ENCODE data around the gene NFKBIB.

DNA sequence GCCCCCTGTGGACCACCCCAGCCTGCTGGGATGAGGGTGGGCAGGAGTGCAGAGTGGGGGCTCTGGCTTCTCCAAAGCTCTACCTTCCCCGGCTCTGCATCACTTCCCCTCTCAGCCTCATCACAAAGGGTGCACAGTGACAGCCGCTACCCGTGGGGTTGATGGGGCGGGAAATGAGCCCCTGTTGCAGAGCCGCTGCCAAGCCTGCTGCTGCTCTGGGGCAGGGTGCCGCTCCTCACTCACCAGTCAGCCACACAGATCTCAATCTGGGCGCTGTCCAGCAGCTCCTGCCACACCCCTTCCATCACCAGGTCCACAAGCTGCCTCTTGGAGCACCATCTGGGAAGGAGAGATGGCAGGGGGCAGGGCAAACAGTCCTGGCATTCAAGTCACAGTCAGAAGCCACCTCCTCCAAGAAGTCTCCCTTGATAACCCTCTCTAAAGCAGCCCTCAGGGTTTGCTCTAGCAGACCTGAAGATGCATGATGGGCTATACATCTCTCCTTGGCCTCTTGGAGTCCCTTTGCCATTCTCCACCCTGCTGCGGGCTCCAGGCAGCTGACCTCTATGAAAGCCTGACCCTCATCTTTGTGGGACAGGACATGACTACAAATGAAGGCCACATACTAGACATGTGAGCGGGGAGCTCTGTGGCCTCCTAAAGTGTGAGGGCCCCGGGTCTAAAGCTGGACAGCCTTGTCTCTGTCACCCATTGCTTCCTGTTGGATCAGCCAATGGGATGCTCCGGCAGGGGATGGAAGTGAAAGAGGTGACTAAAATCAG lies 46.7 kb downstream of the NFKBIB start:
- TF ChIP-seq, protein P1, sequence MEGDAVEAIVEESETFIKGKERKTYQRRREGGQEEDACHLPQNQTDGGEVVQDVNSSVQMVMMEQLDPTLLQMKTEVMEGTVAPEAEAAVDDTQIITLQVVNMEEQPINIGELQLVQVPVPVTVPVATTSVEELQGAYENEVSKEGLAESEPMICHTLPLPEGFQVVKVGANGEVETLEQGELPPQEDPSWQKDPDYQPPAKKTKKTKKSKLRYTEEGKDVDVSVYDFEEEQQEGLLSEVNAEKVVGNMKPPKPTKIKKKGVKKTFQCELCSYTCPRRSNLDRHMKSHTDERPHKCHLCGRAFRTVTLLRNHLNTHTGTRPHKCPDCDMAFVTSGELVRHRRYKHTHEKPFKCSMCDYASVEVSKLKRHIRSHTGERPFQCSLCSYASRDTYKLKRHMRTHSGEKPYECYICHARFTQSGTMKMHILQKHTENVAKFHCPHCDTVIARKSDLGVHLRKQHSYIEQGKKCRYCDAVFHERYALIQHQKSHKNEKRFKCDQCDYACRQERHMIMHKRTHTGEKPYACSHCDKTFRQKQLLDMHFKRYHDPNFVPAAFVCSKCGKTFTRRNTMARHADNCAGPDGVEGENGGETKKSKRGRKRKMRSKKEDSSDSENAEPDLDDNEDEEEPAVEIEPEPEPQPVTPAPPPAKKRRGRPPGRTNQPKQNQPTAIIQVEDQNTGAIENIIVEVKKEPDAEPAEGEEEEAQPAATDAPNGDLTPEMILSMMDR (IDR thresholded peaks at IDR 0.05; ENCODE audit: low read depth, low read length): no peak
- TF ChIP-seq, protein P2, sequence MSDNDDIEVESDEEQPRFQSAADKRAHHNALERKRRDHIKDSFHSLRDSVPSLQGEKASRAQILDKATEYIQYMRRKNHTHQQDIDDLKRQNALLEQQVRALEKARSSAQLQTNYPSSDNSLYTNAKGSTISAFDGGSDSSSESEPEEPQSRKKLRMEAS (IDR thresholded peaks at IDR 0.05; ENCODE audit: low read depth, low read length): no peak
